HEK293T (cell line): ENCODE measurements around the gene PCGF5.

ENCODE experiments used
- CTCF ChIA-PET: fragments of 350-600 bp; formaldehyde crosslinking; extraction: SDS; loops from one replicate; lab custom pipeline; 2021; ENCODE audit warnings: antibody characterized with exemption, inconsistent platforms; lab: Yijun Ruan, JAX
- POLR2A ChIA-PET: fragments of 350-600 bp; formaldehyde crosslinking; extraction: SDS; loops from one replicate; lab custom pipeline; 2020; ENCODE audit warnings: antibody characterized with exemption, inconsistent platforms; lab: Yijun Ruan, JAX
- DNase-seq: peaks from one replicate; pipeline ENCODE4 v3.0.0; 2012; ENCODE audit warnings: mixed read lengths; ENCODE audit errors: extremely low spot score
- ARNT ChIP-seq: fragments of 450-650 bp; IDR thresholded peaks from 2 replicates; pipeline ENCODE4 v1.6.1; 2017; ENCODE audit warnings: mild to moderate bottlenecking
- BHLHE40 ChIP-seq: fragments of 450-650 bp; IDR thresholded peaks from 2 replicates; pipeline ENCODE4 v1.6.1; 2016; ENCODE audit warnings: mild to moderate bottlenecking, moderate library complexity, borderline replicate concordance
- CTBP1 ChIP-seq: fragments of 450-650 bp; IDR thresholded peaks from 2 replicates; pipeline ENCODE4 v1.6.1; 2016; ENCODE audit warnings: borderline replicate concordance
- ELF4 ChIP-seq: fragments of 450-650 bp; IDR thresholded peaks from 2 replicates; pipeline ENCODE4 v1.6.1; 2017; ENCODE audit warnings: antibody characterized with exemption
- FOXA1 ChIP-seq: fragments of 450-650 bp; IDR thresholded peaks from 2 replicates; pipeline ENCODE4 v1.6.1; 2016; ENCODE audit warnings: mild to moderate bottlenecking
- FOXK2 ChIP-seq: fragments of 450-650 bp; IDR thresholded peaks from 2 replicates; pipeline ENCODE4 v1.6.1; 2016; ENCODE audit warnings: mild to moderate bottlenecking
- FOXM1 ChIP-seq: fragments of 450-650 bp; IDR thresholded peaks from 2 replicates; pipeline ENCODE4 v1.6.1; 2017; ENCODE audit warnings: mild to moderate bottlenecking, borderline replicate concordance
- HDGF ChIP-seq: fragments of 450-650 bp; IDR thresholded peaks from 2 replicates; pipeline ENCODE4 v1.6.1; 2017; ENCODE audit warnings: antibody characterized with exemption, borderline replicate concordance
- L3MBTL2 ChIP-seq: fragments of 450-650 bp; conservative IDR thresholded peaks from 2 replicates; pipeline ENCODE4 v1.6.1; 2016; ENCODE audit warnings: mild to moderate bottlenecking
- LEF1 ChIP-seq: fragments of 450-650 bp; IDR thresholded peaks from 2 replicates; pipeline ENCODE4 v1.6.1; 2017; ENCODE audit warnings: mild to moderate bottlenecking, borderline replicate concordance
- NFRKB ChIP-seq: fragments of 450-650 bp; IDR thresholded peaks from 2 replicates; pipeline ENCODE4 v1.6.1; 2016; ENCODE audit warnings: mild to moderate bottlenecking, moderate library complexity
- PKNOX1 ChIP-seq: fragments of 450-650 bp; IDR thresholded peaks from 2 replicates; pipeline ENCODE4 v1.6.1; 2016
- SP1 ChIP-seq: fragments of 450-650 bp; IDR thresholded peaks from 2 replicates; pipeline ENCODE4 v1.6.1; 2017
- SUZ12 ChIP-seq: fragments of 450-650 bp; IDR thresholded peaks from 2 replicates; pipeline ENCODE4 v1.6.1; 2016; ENCODE audit warnings: mild to moderate bottlenecking
- TARDBP ChIP-seq: fragments of 450-650 bp; IDR thresholded peaks from 2 replicates; pipeline ENCODE4 v1.6.1; 2016
- ZNF384 ChIP-seq: fragments of 450-650 bp; IDR thresholded peaks from 2 replicates; pipeline ENCODE4 v1.6.1; 2016

The PCGF5 gene

GRCh38 chr10:91226093-91226492 lies 5.6 kb downstream of the PCGF5 start:
- no peak for TF ChIP-seq NFRKB
- no peak for TF ChIP-seq TARDBP
- CTCF ChIA-PET: no interaction called here
- POLR2A ChIA-PET: no interaction called here
- DNase-seq: no peak

- no peak for DNase-seq
- CTCF ChIA-PET: no interaction called here
- TF ChIP-seq ELF4 (no peak), PKNOX1 (no peak), FOXK2 (no peak), ARNT (no peak), NFRKB (no peak), SUZ12 (no peak), CTBP1 (no peak), ZNF384 (no peak), TARDBP (no peak), HDGF (no peak), BHLHE40 (no peak), FOXA1 (no peak), SP1 (no peak), LEF1 (no peak), L3MBTL2 (no peak)
- POLR2A ChIA-PET: no interaction called here
Observed at GRCh38 chr10:91227576-91227975, 7.1 kb downstream of the PCGF5 start.

GRCh38 chr10:91229683-91230082 lies 9.2 kb downstream of the PCGF5 start:
- ChIA-PET CTCF (no interaction called here), POLR2A (no interaction called here)
- TF ChIP-seq FOXA1 (no peak), LEF1 (no peak), SUZ12 (no peak), CTBP1 (no peak), NFRKB (no peak), SP1 (no peak), BHLHE40 (no peak), TARDBP (no peak), PKNOX1 (no peak), ZNF384 (no peak), HDGF (no peak)
- no peak for DNase-seq

- no peak for DNase-seq
- ChIA-PET CTCF (no interaction called here), POLR2A (no interaction called here)
- no peak for TF ChIP-seq TARDBP
Observed at GRCh38 chr10:91238191-91238590, 17.7 kb downstream of the PCGF5 start.

GRCh38 chr10:91239789-91240188 lies 19.3 kb downstream of the PCGF5 start:
- ChIA-PET POLR2A (no interaction called here), CTCF (no interaction called here)
- TF ChIP-seq ZNF384 (no peak), BHLHE40 (no peak), LEF1 (no peak), PKNOX1 (no peak), FOXA1 (no peak), HDGF (no peak), FOXM1 (no peak), ELF4 (no peak), NFRKB (no peak), SUZ12 (no peak), CTBP1 (no peak), FOXK2 (no peak), TARDBP (no peak), ARNT (no peak), SP1 (no peak), L3MBTL2 (no peak)
- no peak for DNase-seq

GRCh38 chr10:91242940-91243339 lies 22.5 kb downstream of the PCGF5 start:
- no peak for DNase-seq
- ChIA-PET CTCF (no interaction called here), POLR2A (no interaction called here)

GRCh38 chr10:91247360-91248111 lies 27.1 kb downstream of the PCGF5 start:
- no peak for DNase-seq
- ChIA-PET POLR2A (no interaction called here), CTCF (no interaction called here)
- TF ChIP-seq L3MBTL2: no peak
- no peak for TF ChIP-seq FOXK2
- no peak for TF ChIP-seq NFRKB
- TF ChIP-seq FOXM1: no peak
- no peak for TF ChIP-seq ELF4
- no peak for TF ChIP-seq BHLHE40
- TF ChIP-seq FOXA1: no peak
- no peak for TF ChIP-seq SP1
- no peak for TF ChIP-seq ZNF384
- no peak for TF ChIP-seq HDGF
- TF ChIP-seq SUZ12: no peak
- TF ChIP-seq LEF1: no peak
- no peak for TF ChIP-seq CTBP1
- no peak for TF ChIP-seq ARNT
- no peak for TF ChIP-seq PKNOX1
- TF ChIP-seq TARDBP: no peak

More at GRCh38 chr10:91242940-91243339, 22.5 kb downstream of the PCGF5 start:
- TF ChIP-seq LEF1: no peak
- no peak for TF ChIP-seq BHLHE40
